ENCODE results near the gene ACP6.
"Not testable (repeated sequence)": the region's sequence is repeated elsewhere in the genome, so short reads cannot be mapped to it uniquely, and the experiment has no call there.

ACP6 gene

DNA sequence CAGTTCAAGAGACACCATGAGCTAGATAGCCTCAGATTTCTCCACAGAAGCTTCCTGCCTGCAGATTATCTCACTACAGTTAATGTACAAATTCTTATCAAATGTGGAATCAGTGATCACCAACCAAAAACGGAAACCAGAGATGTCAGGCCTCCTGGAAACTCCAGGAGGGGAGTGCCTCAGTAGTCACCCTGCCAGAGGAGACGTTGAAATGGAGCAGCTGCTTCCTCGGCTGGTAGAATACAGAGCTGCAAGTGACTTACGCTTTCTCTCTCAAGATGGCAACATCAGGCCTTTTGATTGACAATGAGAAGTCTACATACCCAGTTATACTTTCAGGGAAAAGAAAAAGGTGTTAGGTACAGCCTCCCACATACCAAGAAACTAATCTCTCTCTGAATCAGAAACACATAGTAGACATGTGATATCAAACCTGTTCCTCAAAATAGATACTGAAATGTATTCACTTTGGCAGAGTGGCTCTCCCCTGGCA, 52.2 kb downstream of the ACP6 start:
- Histone ChIP-seq H3K4me1 (ENCODE audit: control insufficient read depth, low read depth, low read length) (no peaks in the 10 kb centered on the region), H3K4me3 (ENCODE audit: low read length) (no peak overlapping the region), H3K9ac (ENCODE audit: low read length) (no peak overlapping the region), H3K27ac (ENCODE audit: low read length) (no peak overlapping the region), H3K27me3 (ENCODE audit: control insufficient read depth, insufficient read depth, low read length) (no peaks in the 10 kb centered on the region), H3K36me3 (ENCODE audit: control insufficient read depth, low read depth, low read length) (peaks cover 91% of the 10 kb centered on the region), H3K9me3 (ENCODE audit: control insufficient read depth, low read depth, low read length) (no peaks in the 10 kb centered on the region)

DNA sequence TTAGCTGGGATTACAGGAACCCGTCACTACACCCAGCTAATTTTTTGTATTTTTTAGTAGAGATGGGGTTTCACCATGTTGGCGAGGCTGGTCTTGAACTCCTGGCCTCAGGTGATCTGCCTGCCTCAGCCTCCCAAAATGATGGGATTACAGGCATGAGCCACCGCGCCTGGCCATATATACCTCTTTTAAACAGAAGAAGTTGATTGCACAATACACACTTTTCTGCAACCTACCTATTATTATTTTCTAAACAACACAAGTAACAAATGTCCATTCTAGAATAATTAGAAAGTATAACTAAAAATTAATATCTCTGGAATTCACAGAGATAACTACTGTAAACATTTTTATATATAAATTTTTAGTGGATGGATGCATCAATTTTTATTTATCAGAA, 55.4 kb downstream of the ACP6 start:
- H3K9ac ChIP-seq (ENCODE audit: low read length); H3K27ac ChIP-seq (ENCODE audit: low read length); H3K9me3 ChIP-seq (ENCODE audit: control insufficient read depth, low read depth, low read length); H3K4me3 ChIP-seq (ENCODE audit: low read length); H3K27me3 ChIP-seq (ENCODE audit: control insufficient read depth, insufficient read depth, low read length); H3K4me1 ChIP-seq (ENCODE audit: control insufficient read depth, low read depth, low read length): not testable (repeated sequence)
- H3K36me3 ChIP-seq (ENCODE audit: control insufficient read depth, low read depth, low read length), result peaks cover 89% of the 10 kb centered on the region

DNA sequence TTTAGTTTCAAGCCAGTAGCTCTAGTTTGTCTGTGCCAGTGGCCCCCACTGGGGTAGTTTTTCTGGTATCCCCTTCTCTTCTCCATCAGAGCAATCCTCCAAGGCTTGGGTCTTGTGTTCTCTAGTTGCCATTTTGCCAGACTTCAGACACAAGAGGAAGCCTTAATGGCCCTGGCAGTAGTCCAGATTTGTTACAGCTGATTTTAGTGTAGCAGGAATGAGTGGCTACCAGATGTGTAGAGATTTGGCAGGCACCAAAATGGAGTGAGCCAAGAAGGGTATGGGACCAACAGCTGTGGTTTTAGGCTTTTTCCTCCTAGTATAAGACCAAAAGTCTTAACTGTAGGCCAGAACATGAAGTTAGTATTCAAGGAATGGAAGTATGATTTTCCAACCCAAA, 56.8 kb downstream of the ACP6 start:
- H3K9ac ChIP-seq (ENCODE audit: low read length), result no peak overlapping the region

DNA sequence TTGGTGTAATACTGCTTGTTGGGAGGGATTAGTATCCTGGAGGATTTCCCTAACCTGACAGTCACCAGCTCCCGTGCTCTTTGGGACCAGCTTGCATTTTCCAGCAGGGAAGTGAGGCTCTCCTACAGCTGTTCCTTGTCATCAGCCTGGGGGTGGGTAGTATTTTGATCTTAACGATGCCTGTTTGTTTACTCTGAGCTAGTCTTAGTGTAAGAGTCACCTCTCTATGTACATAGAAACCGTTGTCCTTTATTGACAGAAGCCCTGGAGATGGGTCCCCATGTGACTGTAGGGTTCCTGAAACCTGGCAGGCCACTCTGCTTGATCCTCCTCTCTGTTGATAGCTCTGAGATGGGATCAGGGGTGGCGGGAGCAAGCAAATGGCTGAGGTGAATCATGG, 58.0 kb downstream of the ACP6 start:
- no peaks in the 10 kb centered on the region for H3K4me1 ChIP-seq (ENCODE audit: control insufficient read depth, low read depth, low read length)
- no peak overlapping the region for H3K27ac ChIP-seq (ENCODE audit: low read length)
- H3K9me3 ChIP-seq (ENCODE audit: control insufficient read depth, low read depth, low read length), result no peaks in the 10 kb centered on the region
- H3K4me3 ChIP-seq (ENCODE audit: low read length), result no peak overlapping the region
- no peak overlapping the region for H3K9ac ChIP-seq (ENCODE audit: low read length)
- peaks cover 81% of the 10 kb centered on the region for H3K36me3 ChIP-seq (ENCODE audit: control insufficient read depth, low read depth, low read length)
- no peaks in the 10 kb centered on the region for H3K27me3 ChIP-seq (ENCODE audit: control insufficient read depth, insufficient read depth, low read length)

More for the DNA sequence above, 56.8 kb downstream of the ACP6 start:
- Histone ChIP-seq H3K4me3 (ENCODE audit: low read length) (no peak overlapping the region), H3K9me3 (ENCODE audit: control insufficient read depth, low read depth, low read length) (no peaks in the 10 kb centered on the region), H3K27ac (ENCODE audit: low read length) (no peak overlapping the region), H3K4me1 (ENCODE audit: control insufficient read depth, low read depth, low read length) (no peaks in the 10 kb centered on the region), H3K27me3 (ENCODE audit: control insufficient read depth, insufficient read depth, low read length) (no peaks in the 10 kb centered on the region), H3K36me3 (ENCODE audit: control insufficient read depth, low read depth, low read length) (peaks cover 86% of the 10 kb centered on the region)

DNA sequence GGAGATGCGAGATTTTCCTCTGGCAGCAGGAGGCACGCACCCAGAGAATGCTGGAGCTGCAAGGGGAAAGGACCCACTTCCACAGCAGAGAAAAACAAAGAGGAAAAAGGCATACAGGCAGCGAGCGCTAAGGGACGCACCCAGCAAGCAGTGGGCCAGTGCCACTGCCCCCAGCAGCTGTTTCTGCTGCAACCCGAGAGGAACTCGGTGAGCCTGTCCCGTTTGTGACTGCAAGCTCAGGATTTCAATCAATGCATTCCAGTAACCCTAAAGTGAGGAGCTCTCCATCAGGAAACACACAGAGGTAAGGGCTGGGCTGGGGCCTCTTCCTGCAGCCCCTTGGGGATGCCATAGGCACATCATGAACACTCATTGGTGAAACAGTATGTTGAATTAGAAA, 58.7 kb downstream of the ACP6 start:
- H3K9ac ChIP-seq (ENCODE audit: low read length), result no peak overlapping the region
- H3K36me3 ChIP-seq (ENCODE audit: control insufficient read depth, low read depth, low read length), result peaks cover 81% of the 10 kb centered on the region
- no peaks in the 10 kb centered on the region for H3K27me3 ChIP-seq (ENCODE audit: control insufficient read depth, insufficient read depth, low read length)
- no peak overlapping the region for H3K4me3 ChIP-seq (ENCODE audit: low read length)
- H3K27ac ChIP-seq (ENCODE audit: low read length), result no peak overlapping the region
- H3K9me3 ChIP-seq (ENCODE audit: control insufficient read depth, low read depth, low read length), result no peaks in the 10 kb centered on the region
- no peaks in the 10 kb centered on the region for H3K4me1 ChIP-seq (ENCODE audit: control insufficient read depth, low read depth, low read length)

DNA sequence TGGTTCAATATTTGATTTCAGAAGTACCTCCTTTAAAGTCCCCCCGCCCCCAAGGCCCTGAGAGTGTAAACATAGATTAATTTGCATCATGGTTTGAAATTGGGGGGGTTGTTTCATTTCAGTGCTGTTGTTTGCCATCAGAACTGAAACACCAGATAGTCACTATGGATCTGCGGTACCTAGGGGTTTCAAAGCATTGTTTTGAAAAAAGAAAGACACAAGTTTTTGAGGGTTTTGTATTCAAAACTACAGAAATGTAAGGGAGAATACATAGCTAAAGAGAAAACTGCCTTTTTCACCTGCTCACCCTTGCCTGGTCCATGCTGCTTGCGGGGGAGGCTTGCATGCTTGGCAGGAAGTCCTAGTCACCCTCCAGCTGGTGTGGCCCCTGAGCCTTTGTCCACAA, 59.3 kb downstream of the ACP6 start:
- H3K4me3 ChIP-seq (ENCODE audit: low read length), result no peak overlapping the region
- H3K36me3 ChIP-seq (ENCODE audit: control insufficient read depth, low read depth, low read length), result peaks cover 83% of the 10 kb centered on the region
- H3K27ac ChIP-seq (ENCODE audit: low read length), result no peak overlapping the region
- no peaks in the 10 kb centered on the region for H3K4me1 ChIP-seq (ENCODE audit: control insufficient read depth, low read depth, low read length)
- no peaks in the 10 kb centered on the region for H3K9me3 ChIP-seq (ENCODE audit: control insufficient read depth, low read depth, low read length)
- H3K9ac ChIP-seq (ENCODE audit: low read length), result no peak overlapping the region
- no peaks in the 10 kb centered on the region for H3K27me3 ChIP-seq (ENCODE audit: control insufficient read depth, insufficient read depth, low read length)

DNA sequence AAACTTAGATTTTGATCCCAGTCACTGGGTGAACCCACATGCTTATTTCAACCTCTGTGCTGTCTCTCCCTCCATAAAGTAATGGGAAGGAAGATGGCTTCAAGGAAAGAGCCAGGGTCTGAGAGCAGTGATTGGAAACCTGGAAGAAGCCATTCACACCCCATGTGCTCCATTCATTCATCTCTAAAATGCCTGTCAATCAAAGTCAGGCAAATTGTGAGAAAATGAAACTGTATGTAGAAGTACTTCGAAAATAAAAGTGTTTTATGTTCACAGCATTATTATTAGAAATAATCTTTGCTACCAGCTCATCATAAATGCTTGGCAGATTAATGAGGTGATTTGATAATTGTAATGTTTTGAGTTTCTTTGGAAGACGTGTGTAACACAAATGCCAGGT, 61.0 kb downstream of the ACP6 start:
- no peak overlapping the region for H3K4me3 ChIP-seq (ENCODE audit: low read length)
- no peaks in the 10 kb centered on the region for H3K9me3 ChIP-seq (ENCODE audit: control insufficient read depth, low read depth, low read length)
- no peaks in the 10 kb centered on the region for H3K27me3 ChIP-seq (ENCODE audit: control insufficient read depth, insufficient read depth, low read length)
- no peaks in the 10 kb centered on the region for H3K4me1 ChIP-seq (ENCODE audit: control insufficient read depth, low read depth, low read length)
- no peak overlapping the region for H3K9ac ChIP-seq (ENCODE audit: low read length)
- no peak overlapping the region for H3K27ac ChIP-seq (ENCODE audit: low read length)
- peaks cover 86% of the 10 kb centered on the region for H3K36me3 ChIP-seq (ENCODE audit: control insufficient read depth, low read depth, low read length)

DNA sequence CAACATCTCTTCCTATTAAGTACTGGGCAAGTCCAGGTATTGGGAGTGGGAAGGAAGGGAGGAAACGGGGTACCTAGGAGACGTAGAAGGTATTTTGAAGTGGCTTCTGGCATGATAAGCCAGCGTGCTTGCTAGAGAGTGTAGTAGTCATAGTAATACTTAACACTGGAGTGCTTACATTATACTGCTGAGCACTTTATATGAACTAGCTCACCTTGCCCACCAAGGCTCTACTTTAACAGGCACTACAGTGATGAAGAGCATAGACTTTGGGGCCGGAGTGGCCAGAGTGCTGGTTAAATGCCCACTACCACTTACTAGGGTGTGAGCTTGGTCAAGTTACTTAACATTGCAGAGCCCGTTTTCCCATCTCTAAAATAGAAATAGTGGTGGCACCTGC, 61.7 kb downstream of the ACP6 start:
- no peak overlapping the region for H3K9ac ChIP-seq (ENCODE audit: low read length)
- no peaks in the 10 kb centered on the region for H3K4me1 ChIP-seq (ENCODE audit: control insufficient read depth, low read depth, low read length)
- H3K36me3 ChIP-seq (ENCODE audit: control insufficient read depth, low read depth, low read length), result peaks cover 79% of the 10 kb centered on the region
- no peaks in the 10 kb centered on the region for H3K9me3 ChIP-seq (ENCODE audit: control insufficient read depth, low read depth, low read length)
- H3K27ac ChIP-seq (ENCODE audit: low read length), result no peak overlapping the region
- no peaks in the 10 kb centered on the region for H3K27me3 ChIP-seq (ENCODE audit: control insufficient read depth, insufficient read depth, low read length)
- H3K4me3 ChIP-seq (ENCODE audit: low read length), result no peak overlapping the region

DNA sequence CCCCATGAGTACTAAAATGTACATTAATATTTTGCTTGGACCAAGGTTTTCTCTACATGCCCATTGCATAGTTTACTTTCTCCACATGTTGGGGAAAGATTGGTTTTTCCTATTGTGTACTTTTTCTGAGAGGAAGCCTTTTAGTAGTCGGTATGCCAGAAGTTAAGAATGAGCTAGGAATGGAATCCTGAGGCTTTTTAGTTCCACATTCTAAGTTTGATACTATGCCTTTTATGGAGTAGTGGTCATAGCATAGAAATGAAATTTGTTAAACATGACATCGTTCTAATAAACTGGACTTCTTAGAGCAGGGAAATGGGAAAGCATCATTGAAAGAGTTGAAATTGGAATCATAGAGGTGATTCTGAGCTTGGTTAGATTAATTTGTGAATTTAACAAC, 64.7 kb downstream of the ACP6 start:
- Histone ChIP-seq H3K9ac (ENCODE audit: low read length) (no peak overlapping the region), H3K27ac (ENCODE audit: low read length) (no peak overlapping the region), H3K9me3 (ENCODE audit: control insufficient read depth, low read depth, low read length) (no peaks in the 10 kb centered on the region), H3K4me1 (ENCODE audit: control insufficient read depth, low read depth, low read length) (peaks cover 8% of the 10 kb centered on the region), H3K27me3 (ENCODE audit: control insufficient read depth, insufficient read depth, low read length) (no peaks in the 10 kb centered on the region), H3K36me3 (ENCODE audit: control insufficient read depth, low read depth, low read length) (peaks cover 51% of the 10 kb centered on the region), H3K4me3 (ENCODE audit: low read length) (no peak overlapping the region)

DNA sequence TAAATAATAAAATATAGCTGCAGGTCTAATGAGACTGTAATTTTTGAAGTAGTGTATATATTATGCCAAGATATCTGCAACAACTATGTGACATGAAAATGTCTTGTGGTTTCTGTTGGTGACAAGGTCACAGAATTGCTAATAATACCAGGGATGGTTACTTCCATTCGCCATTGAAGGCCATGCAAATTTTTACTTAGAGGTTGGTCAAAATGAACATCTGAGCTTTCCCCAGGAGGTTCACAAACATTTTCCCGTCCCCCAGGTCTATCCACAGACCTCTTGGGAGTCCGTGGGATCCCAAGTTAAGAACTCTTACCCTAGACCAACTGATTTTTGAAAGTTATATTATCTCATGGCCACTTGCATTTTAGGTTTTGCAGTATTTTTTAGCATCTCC, 66.3 kb downstream of the ACP6 start:
- H3K36me3 ChIP-seq (ENCODE audit: control insufficient read depth, low read depth, low read length), result peaks cover 39% of the 10 kb centered on the region
- H3K4me3 ChIP-seq (ENCODE audit: low read length), result no peak overlapping the region
- H3K27me3 ChIP-seq (ENCODE audit: control insufficient read depth, insufficient read depth, low read length), result no peaks in the 10 kb centered on the region
- H3K4me1 ChIP-seq (ENCODE audit: control insufficient read depth, low read depth, low read length), result peaks cover 8% of the 10 kb centered on the region
- no peak overlapping the region for H3K9ac ChIP-seq (ENCODE audit: low read length)
- H3K9me3 ChIP-seq (ENCODE audit: control insufficient read depth, low read depth, low read length), result no peaks in the 10 kb centered on the region
- no peak overlapping the region for H3K27ac ChIP-seq (ENCODE audit: low read length)

DNA sequence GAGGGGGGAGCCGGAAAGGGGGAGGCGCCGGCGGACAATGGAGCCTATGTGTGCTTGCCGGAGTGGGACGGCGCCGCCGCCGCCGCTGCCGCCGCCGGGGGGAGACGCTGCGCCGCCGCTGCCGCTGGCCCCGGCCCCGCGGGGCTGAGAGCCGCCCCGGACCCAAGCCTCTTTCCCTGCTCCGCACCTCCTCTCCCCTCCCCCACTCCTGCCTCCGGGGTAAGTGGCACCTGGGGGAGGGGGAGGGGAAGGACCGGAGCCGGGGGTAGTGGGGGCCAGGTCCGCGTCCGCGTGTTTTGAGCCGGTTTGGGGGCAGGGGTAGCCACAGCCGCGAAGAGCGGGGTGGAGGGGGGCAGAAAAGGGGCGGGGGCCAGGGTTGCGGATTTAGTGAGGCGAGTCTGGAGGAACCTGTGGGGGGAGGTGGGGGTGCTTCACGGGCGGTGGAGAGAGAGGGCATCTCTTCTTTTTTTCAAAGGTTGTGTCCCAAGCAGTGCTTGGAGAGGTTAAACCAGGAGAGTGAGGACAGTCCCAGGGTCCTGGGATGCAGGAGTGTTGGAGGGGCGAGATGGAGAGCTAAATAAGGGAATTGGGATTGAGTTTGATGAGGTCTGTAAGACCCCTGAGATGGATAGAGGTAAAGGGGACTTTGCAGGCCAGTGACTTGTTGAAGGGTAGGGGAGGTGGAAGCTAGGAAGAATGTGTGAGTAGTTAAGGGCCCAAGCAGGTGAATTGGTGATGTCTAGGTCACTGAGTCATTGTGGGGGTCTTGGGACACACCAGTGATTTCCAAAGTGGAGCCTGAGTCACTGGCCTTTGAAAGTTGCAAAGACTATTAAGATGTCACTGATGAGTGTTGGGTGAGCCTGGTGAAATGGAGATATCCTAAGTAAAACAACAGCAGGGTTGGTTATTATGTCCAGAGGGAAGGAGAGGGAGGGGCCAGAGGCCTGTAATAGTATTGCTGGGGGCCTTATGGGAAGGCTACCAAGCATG, 69.9 kb downstream of the ACP6 start:
- peak overlapping the region; percentile 82 for H3K9ac ChIP-seq (ENCODE audit: low read length)
- peak overlapping the region; percentile 74 for H3K4me3 ChIP-seq (ENCODE audit: low read length)
- H3K27me3 ChIP-seq (ENCODE audit: control insufficient read depth, insufficient read depth, low read length), result peaks cover 27% of the 10 kb centered on the region
- no peaks in the 10 kb centered on the region for H3K9me3 ChIP-seq (ENCODE audit: control insufficient read depth, low read depth, low read length)
- peaks cover 31% of the 10 kb centered on the region for H3K4me1 ChIP-seq (ENCODE audit: control insufficient read depth, low read depth, low read length)
- H3K36me3 ChIP-seq (ENCODE audit: control insufficient read depth, low read depth, low read length), result peaks cover 10% of the 10 kb centered on the region
- H3K27ac ChIP-seq (ENCODE audit: low read length), result no peak overlapping the region
